MCF 10A (cell line): ENCODE measurements around the gene LAPTM5. TPM values are rescaled to one million over a fixed set of nuclear protein-coding genes. Genes with fewer than 3 reads are reported as not detected.

Source experiments
- Bru-seq: library from RNA; stranded (reverse); fragments of 400-500 nt; gene quantifications from one replicate; lab custom pipeline; 2021; lab: Mats Ljungman, UMichigan
- BruChase-seq, 2 experiments: library from RNA; stranded (reverse); fragments of 400-500 nt; gene quantifications; one replicate each; lab custom pipeline; 2021; lab: Mats Ljungman, UMichigan
- BruUV-seq: library from RNA; stranded (reverse); fragments of 400-500 nt; replicated peaks from 2 replicates; lab custom pipeline; 2021; lab: Mats Ljungman, UMichigan
- CTCF ChIA-PET: fragments of 300-600 bp; sonication (Branson Sonifier 250); formaldehyde crosslinking; extraction: SDS; loops from one replicate; lab custom pipeline; 2021; ENCODE audit warnings: antibody characterized with exemption, inconsistent platforms; lab: Yijun Ruan, JAX
- POLR2A ChIA-PET: fragments of 300-600, 350-650 bp; sonication (Branson Sonifier 250); formaldehyde crosslinking; extraction: SDS; loops from one replicate; lab custom pipeline; 2020; ENCODE audit warnings: antibody characterized with exemption, inconsistent platforms; lab: Yijun Ruan, JAX
- DNase-seq: peaks from one replicate; pipeline ENCODE4 v3.0.0-alpha.2; 2018; ENCODE audit not compliant: unreplicated experiment
- H3K27ac Mint-ChIP-seq: one replicate; pipeline ENCODE4 v1.8.0; 2022; ENCODE audit warnings: mild to moderate bottlenecking, low read depth, mixed read lengths; ENCODE audit not compliant: unreplicated experiment
- H3K27me3 Mint-ChIP-seq: one replicate; pipeline ENCODE4 v1.8.0; 2022; ENCODE audit warnings: mixed read lengths; ENCODE audit not compliant: insufficient read depth, unreplicated experiment
- H3K36me3 Mint-ChIP-seq: one replicate; pipeline ENCODE4 v1.8.0; 2022; ENCODE audit warnings: mild to moderate bottlenecking, moderate library complexity, mixed read lengths; ENCODE audit not compliant: insufficient read depth, unreplicated experiment
- H3K4me1 Mint-ChIP-seq: one replicate; pipeline ENCODE4 v1.8.0; 2022; ENCODE audit warnings: mixed read lengths; ENCODE audit not compliant: insufficient read depth, unreplicated experiment
- H3K4me3 Mint-ChIP-seq: one replicate; pipeline ENCODE4 v1.8.0; 2022; ENCODE audit warnings: mild to moderate bottlenecking, moderate library complexity, mixed read lengths; ENCODE audit not compliant: unreplicated experiment
- H3K9me3 Mint-ChIP-seq: one replicate; pipeline ENCODE4 v1.8.0; 2022; ENCODE audit warnings: mixed read lengths; ENCODE audit not compliant: unreplicated experiment
- intact Hi-C: fragments of 100-400 bp; cut with micrococcal nuclease; formaldehyde crosslinking; loops from 2 replicates; pipeline ENCODE4 v1.14.1; 2022
- long read RNA-seq: library from polyadenylated mRNA; stranded (forward); transcript quantifications from one replicate; pipeline ENCODE4 v2.0.0, GENCODE V29; 2022
- total RNA-seq: library from RNA; stranded (reverse); gene quantifications from 2 replicates; pipeline ENCODE4 v1.2.3, GENCODE V29; 2022
- TF ChIP-seq, protein P1 (sequence below): fragments of 200-600 bp; IDR thresholded peaks from one replicate; pipeline ENCODE4 v1.8.0; 2022; ENCODE audit warnings: antibody characterized with exemption, mild to moderate bottlenecking; ENCODE audit not compliant: unreplicated experiment

The LAPTM5 gene
- total RNA-seq (15.9 and 21.6 TPM in 2 replicates), Bru-seq, nascent RNA (percentile 42 among the genes with signal in this experiment), BruChase-seq, experiment 1, labeled RNA remaining after a 6-hour chase (percentile 64 among the genes with signal in this experiment), BruChase-seq, experiment 2, labeled RNA remaining after a 2-hour chase (percentile 54 among the genes with signal in this experiment)
- long read RNA-seq, partial matches to known transcripts = 4 of 60 reads
- long read RNA-seq, other reads (novel, unspliced or antisense) = 56 of 60 reads

GRCh38 chr1:30757352-30758120 lies at the start of gene LAPTM5:
TSS of gene LAPTM5 (minus strand) at chr1:30757774. CDS start at chr1:30757745, 29 bp downstream.
- ChIA-PET CTCF (interaction anchor here (1.3 to 1.8 kb wide), 3 partner anchors 10 to 45 kb away, joined by 3 to 7 read pairs (median 5); no protein-coding TSS in a partner anchor), POLR2A (interaction anchor here (1.0 to 1.4 kb wide), 2 partner anchors 9 to 21 kb away, joined by 3 to 4 read pairs; no protein-coding TSS in a partner anchor)
- no peak for DNase-seq
- TF ChIP-seq, protein P1, sequence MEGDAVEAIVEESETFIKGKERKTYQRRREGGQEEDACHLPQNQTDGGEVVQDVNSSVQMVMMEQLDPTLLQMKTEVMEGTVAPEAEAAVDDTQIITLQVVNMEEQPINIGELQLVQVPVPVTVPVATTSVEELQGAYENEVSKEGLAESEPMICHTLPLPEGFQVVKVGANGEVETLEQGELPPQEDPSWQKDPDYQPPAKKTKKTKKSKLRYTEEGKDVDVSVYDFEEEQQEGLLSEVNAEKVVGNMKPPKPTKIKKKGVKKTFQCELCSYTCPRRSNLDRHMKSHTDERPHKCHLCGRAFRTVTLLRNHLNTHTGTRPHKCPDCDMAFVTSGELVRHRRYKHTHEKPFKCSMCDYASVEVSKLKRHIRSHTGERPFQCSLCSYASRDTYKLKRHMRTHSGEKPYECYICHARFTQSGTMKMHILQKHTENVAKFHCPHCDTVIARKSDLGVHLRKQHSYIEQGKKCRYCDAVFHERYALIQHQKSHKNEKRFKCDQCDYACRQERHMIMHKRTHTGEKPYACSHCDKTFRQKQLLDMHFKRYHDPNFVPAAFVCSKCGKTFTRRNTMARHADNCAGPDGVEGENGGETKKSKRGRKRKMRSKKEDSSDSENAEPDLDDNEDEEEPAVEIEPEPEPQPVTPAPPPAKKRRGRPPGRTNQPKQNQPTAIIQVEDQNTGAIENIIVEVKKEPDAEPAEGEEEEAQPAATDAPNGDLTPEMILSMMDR = no peak
- peaks cover 15% of the 10 kb centered on the region for H3K4me1 Mint-ChIP-seq
- intact Hi-C loops = no loop called here
- peak within 1 kb of the TSS; percentile 51 for H3K27ac Mint-ChIP-seq
- H3K27me3 Mint-ChIP-seq = no peaks in the 10 kb centered on the region
- H3K36me3 Mint-ChIP-seq = no peaks in the 10 kb centered on the region
- no peak within 1 kb of the TSS for H3K4me3 Mint-ChIP-seq
- BruUV-seq = no TSS peak
- no peaks in the 10 kb centered on the region for H3K9me3 Mint-ChIP-seq

DNA sequence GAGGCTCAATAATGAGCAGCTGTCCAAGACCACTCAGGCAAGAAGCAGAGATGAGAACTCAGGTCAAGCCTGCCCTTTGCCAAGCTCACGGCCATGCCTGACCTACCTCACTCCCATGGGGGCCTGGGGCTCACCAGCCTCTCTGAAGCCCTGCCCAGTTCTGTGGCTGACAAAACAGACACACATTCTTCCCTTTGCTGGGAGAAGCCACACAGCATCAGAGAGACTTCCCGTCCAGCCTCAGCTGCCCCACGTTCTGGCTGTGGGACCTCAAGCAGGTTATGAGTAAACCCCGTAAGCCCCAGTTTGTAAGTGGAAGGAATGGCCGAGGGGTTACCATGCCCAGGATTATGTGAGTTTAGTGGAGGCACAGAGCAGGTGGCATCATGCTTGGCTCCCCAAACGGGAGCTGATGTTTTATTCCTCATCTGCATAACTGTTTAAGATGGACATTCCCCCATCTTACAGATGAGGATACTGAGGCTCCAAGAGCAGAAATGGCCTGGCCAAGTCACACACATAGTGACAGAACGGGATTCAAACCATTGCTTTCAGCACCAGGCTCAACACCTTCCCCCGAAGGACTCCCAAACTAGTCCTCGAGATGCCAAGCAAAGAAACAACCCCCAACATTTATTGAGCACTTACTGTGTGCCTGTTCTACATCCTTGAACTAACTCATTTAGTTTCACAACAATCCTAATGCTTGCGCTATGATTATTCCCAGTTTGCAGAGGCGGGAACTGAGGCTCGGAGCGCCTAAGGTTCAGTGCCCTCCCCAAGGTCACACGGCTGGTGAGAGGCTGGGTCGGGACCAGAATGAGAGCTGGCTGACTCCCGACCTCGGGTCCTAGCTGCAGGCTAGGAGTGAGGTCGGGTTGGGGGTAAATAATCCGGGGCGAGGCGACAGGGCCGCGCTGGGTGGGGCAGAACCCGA lies 49.1 kb upstream of the LAPTM5 start:
- CTCF ChIA-PET = interaction anchor here (1.0 to 13.0 kb wide), 4 partner anchors 24 to 122 kb away, joined by 3 to 494 read pairs (median 4); partner anchors contain the start of gene SDC3
- Mint-ChIP-seq H3K9me3 (no peaks in the 10 kb centered on the region), H3K27ac (no peak overlapping the region), H3K27me3 (no peaks in the 10 kb centered on the region), H3K4me1 (peaks cover 27% of the 10 kb centered on the region), H3K4me3 (no peak overlapping the region), H3K36me3 (no peaks in the 10 kb centered on the region)
- intact Hi-C loops = no loop called here
- no peak for DNase-seq
- POLR2A ChIA-PET = no interaction called here
- TF ChIP-seq, protein P1 = no peak
- no TSS peak for BruUV-seq

GRCh38 chr1:30805304-30806003 lies 47.9 kb upstream of the LAPTM5 start:
- H3K27me3 Mint-ChIP-seq = no peaks in the 10 kb centered on the region
- ChIA-PET POLR2A (interaction anchor here (0.5 to 1.2 kb wide), 2 partner anchors 15 to 114 kb away, joined by 3 to 4 read pairs; no protein-coding TSS in a partner anchor), CTCF (interaction anchor here (0.6 to 13.0 kb wide), 4 partner anchors 18 to 1666 kb away, joined by 3 to 494 read pairs (median 38); partner anchors contain the start of gene SDC3)
- H3K36me3 Mint-ChIP-seq = no peaks in the 10 kb centered on the region
- TF ChIP-seq, protein P1 = no peak
- H3K27ac Mint-ChIP-seq = no peak overlapping the region
- peaks cover 30% of the 10 kb centered on the region for H3K4me1 Mint-ChIP-seq
- H3K4me3 Mint-ChIP-seq = no peak overlapping the region
- no TSS peak for BruUV-seq
- no peak for DNase-seq
- H3K9me3 Mint-ChIP-seq = no peaks in the 10 kb centered on the region
- intact Hi-C loops = no loop called here
